Panc1 (cell line): ENCODE measurements around the gene WDR27. TPM values are rescaled to one million over a fixed set of nuclear protein-coding genes. Genes with fewer than 3 reads are reported as not detected.
"Not testable (repeated sequence)": the region's sequence is repeated elsewhere in the genome, so short reads cannot be mapped to it uniquely, and the experiment has no call there.

ENCODE experiments used
- ATAC-seq: fragments of 200-7000 bp; cut with Tn5 transposase; 2 replicates; pipeline ENCODE4 v1.9.1; 2020; ENCODE audit warnings: mild to moderate bottlenecking, moderate library complexity
- BruUV-seq: library from RNA; stranded (reverse); fragments of 400-500 nt; replicated peaks from 2 replicates; lab custom pipeline; 2021; lab: Mats Ljungman, UMichigan
- CTCF ChIA-PET: fragments of 300-600 bp; sonication (Branson Sonifier 250); formaldehyde crosslinking; loops from one replicate; lab custom pipeline; 2022; ENCODE audit warnings: antibody characterized with exemption; lab: Charles Lee
- POLR2A ChIA-PET: fragments of 300-600 bp; sonication (Branson Sonifier 250); formaldehyde crosslinking; loops from one replicate; lab custom pipeline; 2022; ENCODE audit warnings: antibody characterized with exemption; lab: Charles Lee
- DNase-seq: peaks from one replicate; pipeline ENCODE4 v3.0.0-alpha.2; 2010; ENCODE audit warnings: low read depth, low spot score
- H3K27ac ChIP-seq: 2 replicates; pipeline ENCODE4 v1.5.1; 2011; ENCODE audit warnings: mild to moderate bottlenecking, low read length, inconsistent platforms
- H3K27me3 ChIP-seq: fragments of 200-500 bp; sonication (Bioruptor generic); 2 replicates; pipeline ENCODE4 v1.6.0; 2014; ENCODE audit warnings: low read length, inconsistent platforms; ENCODE audit not compliant: control insufficient read depth, insufficient read depth
- H3K36me3 ChIP-seq: fragments of 200-500 bp; sonication (Bioruptor generic); 2 replicates; pipeline ENCODE4 v1.5.1; 2014; ENCODE audit warnings: inconsistent platforms, mild to moderate bottlenecking, low read length, moderate library complexity; ENCODE audit not compliant: control insufficient read depth, insufficient read depth
- H3K4me1 ChIP-seq: 2 replicates; pipeline ENCODE4 v1.5.1; 2011; ENCODE audit warnings: inconsistent platforms, mild to moderate bottlenecking, low read length, moderate library complexity; ENCODE audit not compliant: control insufficient read depth, insufficient read depth
- H3K4me3 ChIP-seq, 2 experiments: 2 replicates each; pipeline ENCODE4 v1.5.1; 2011 to 2012; ENCODE audit warnings: low read depth in 2 of 2, low read length in 2 of 2, mild to moderate bottlenecking in 2 of 2, inconsistent platforms in 1 of 2, moderate library complexity in 1 of 2
- H3K9me3 ChIP-seq: fragments of 200-500 bp; sonication (Bioruptor generic); 2 replicates; pipeline ENCODE4 v1.5.1; 2014; ENCODE audit warnings: low read depth, mild to moderate bottlenecking, inconsistent platforms, low read length, moderate library complexity; ENCODE audit not compliant: control insufficient read depth, insufficient read depth
- CTCF ChIP-seq: fragments of 450-650 bp; IDR thresholded peaks from 2 replicates; pipeline ENCODE4 v1.5.1; 2017; ENCODE audit warnings: mild to moderate bottlenecking
- POLR2AphosphoS5 ChIP-seq: IDR thresholded peaks from 2 replicates; pipeline ENCODE4 v1.6.1; 2012; ENCODE audit warnings: mild to moderate bottlenecking, low read depth, low read length, moderate library complexity
- REST ChIP-seq, 2 experiments: IDR thresholded peaks; 2 replicates each; pipeline ENCODE4 v1.6.1; 2011 to 2012; ENCODE audit warnings: low read depth in 2 of 2, control low read depth in 1 of 2, low read length in 1 of 2, mild to moderate bottlenecking in 1 of 2, moderate library complexity in 1 of 2; ENCODE audit not compliant: insufficient read depth in 1 of 2
- SIN3A ChIP-seq: IDR thresholded peaks from 2 replicates; pipeline ENCODE4 v1.6.1; 2012; ENCODE audit warnings: low read depth, mild to moderate bottlenecking, low read length, moderate library complexity, borderline replicate concordance; ENCODE audit not compliant: insufficient read depth
- TCF7L2 ChIP-seq: IDR thresholded peaks from 2 replicates; pipeline ENCODE4 v1.6.1; 2011; ENCODE audit warnings: mild to moderate bottlenecking, low read depth, low read length, inconsistent platforms
- in situ Hi-C: cut with HindIII; loops from 2 replicates; pipeline ENCODE4 v1.10.0; 2016; ENCODE audit warnings: low sequenced_read_pairs, low pct_unique_long_range_greater_than_20kb
- intact Hi-C: fragments of 100-400 bp; cut with micrococcal nuclease; formaldehyde crosslinking; loops from one replicate; pipeline ENCODE4 v1.10.0; 2022; ENCODE audit not compliant: unreplicated experiment
- total RNA-seq: library from RNA; stranded (reverse); gene quantifications from one replicate; pipeline ENCODE4 v1.2.1, GENCODE V29; 2021; ENCODE audit not compliant: unreplicated experiment

The WDR27 gene
- total RNA-seq, 1 experiment from 2014 or later: 56.3 TPM

- DNase-seq (no peak), ATAC-seq (no peak)
- H3K27me3 ChIP-seq: no peaks in the 10 kb centered on the region
- no TSS peak for BruUV-seq
- H3K4me3 ChIP-seq: no peak overlapping the region
- H3K36me3 ChIP-seq: no peaks in the 10 kb centered on the region
- ChIA-PET POLR2A (no interaction called here), CTCF (no interaction called here)
- no peak overlapping the region for H3K27ac ChIP-seq
- peaks cover 2% of the 10 kb centered on the region for H3K9me3 ChIP-seq
- TF ChIP-seq SIN3A (no peak), CTCF (no peak), TCF7L2 (no peak)
- in situ Hi-C loops (no loop called here), intact Hi-C loops (no loop called here)
- H3K4me1 ChIP-seq: no peaks in the 10 kb centered on the region
Observed at GRCh38 chr6:169469028-169469427, 232.8 kb downstream of the WDR27 start.

- CTCF ChIA-PET, in situ Hi-C loops, BruUV-seq, H3K27ac ChIP-seq, H3K36me3 ChIP-seq, ATAC-seq, POLR2A ChIA-PET, H3K4me1 ChIP-seq, DNase-seq, H3K9me3 ChIP-seq, H3K27me3 ChIP-seq, intact Hi-C loops, H3K4me3 ChIP-seq: not testable (repeated sequence)
Observed at GRCh38 chr6:169467755-169468154, 234.1 kb downstream of the WDR27 start.

GRCh38 chr6:169466256-169466655, 235.6 kb downstream of the WDR27 start:
- intact Hi-C loops, POLR2A ChIA-PET, H3K36me3 ChIP-seq, H3K27me3 ChIP-seq, H3K27ac ChIP-seq, H3K4me1 ChIP-seq, H3K4me3 ChIP-seq, DNase-seq, H3K9me3 ChIP-seq, CTCF ChIA-PET, BruUV-seq, ATAC-seq, in situ Hi-C loops: not testable (repeated sequence)

GRCh38 chr6:169457762-169458161, 244.1 kb downstream of the WDR27 start:
- TF ChIP-seq CTCF (no peak), SIN3A (no peak), REST (IDR thresholded peaks at IDR 0.05; ENCODE audit: insufficient read depth in 1 of 2, low read depth in 2 of 2, low read length in 1 of 2) (no peak), POLR2AphosphoS5 (no peak), TCF7L2 (no peak)
- no peak overlapping the region for H3K4me3 ChIP-seq
- no peak for ATAC-seq
- no peak for DNase-seq
- no peaks in the 10 kb centered on the region for H3K27me3 ChIP-seq
- H3K27ac ChIP-seq: no peak overlapping the region
- intact Hi-C loops (no loop called here), in situ Hi-C loops (no loop called here)
- no peaks in the 10 kb centered on the region for H3K36me3 ChIP-seq
- ChIA-PET CTCF (no interaction called here), POLR2A (interaction anchor here (0.6 kb wide), 1 partner anchor 9 kb away, joined by 16 read pairs; no protein-coding TSS in a partner anchor)
- 0 out of 2 replicates have a peak, but pooled peaks cover 2% of the 10 kb centered on the region for H3K4me1 ChIP-seq
- H3K9me3 ChIP-seq: peaks cover 12% of the 10 kb centered on the region; the same call in 1 of the 2 replicates
- BruUV-seq: no TSS peak
